Activated gamma-delta T cell (primary cell): ENCODE results near the gene NFKB1.

Experiments
- DNase-seq: peaks from one replicate; lab custom pipeline; 2025; lab: John Stamatoyannopoulos, UW

NFKB1 gene

GRCh38 chr4:102494603-102495002, 6.6 kb upstream of the NFKB1 start:
- DNase-seq, result no peak

GRCh38 chr4:102497986-102498385, 3.2 kb upstream of the NFKB1 start:
- DNase-seq, result no peak

- no peak for DNase-seq
Measured at GRCh38 chr4:102500352-102500695, 835 bp upstream of the NFKB1 start.

GRCh38 chr4:102501447-102501696, 213 bp downstream of the NFKB1 start:
- no peak for DNase-seq

DNA sequence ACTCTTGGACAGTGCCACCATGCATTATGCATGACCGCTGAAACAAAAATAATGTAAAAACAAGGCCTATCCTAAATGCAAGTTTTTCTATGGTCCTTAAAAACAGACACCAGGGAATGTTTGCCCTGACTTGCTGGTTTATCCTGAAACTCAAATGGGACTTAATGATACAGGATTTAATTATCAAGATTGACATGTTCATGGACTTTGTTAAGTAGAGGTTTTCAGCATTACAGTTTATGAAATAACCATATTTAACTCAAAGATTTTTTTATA, 1.3 kb downstream of the NFKB1 start:
- DNase-seq, result no peak

GRCh38 chr4:102503301-102503746, 2.2 kb downstream of the NFKB1 start:
- DNase-seq, result no peak

GRCh38 chr4:102503831-102504786, 3.0 kb downstream of the NFKB1 start:
- DNase-seq, result no peak

DNA sequence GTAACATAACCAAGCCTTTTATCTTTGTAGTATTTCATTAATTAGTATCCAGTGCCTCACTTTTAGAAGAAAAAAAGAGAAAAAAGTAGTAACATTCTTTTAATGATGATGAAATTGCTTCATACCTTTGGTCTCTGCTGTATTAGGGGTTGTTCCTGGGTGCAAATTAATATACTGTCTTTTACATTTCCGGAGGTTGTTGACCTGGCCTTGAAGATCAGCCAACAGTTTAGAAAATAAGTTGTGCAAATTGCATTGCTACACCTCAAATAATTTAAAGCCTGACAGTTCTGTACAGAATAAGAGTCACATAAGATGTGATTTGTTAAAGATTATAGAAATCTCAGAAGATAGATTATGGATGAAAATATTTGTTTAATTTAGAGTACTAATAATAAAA, 3.8 kb downstream of the NFKB1 start:
- no peak for DNase-seq

GRCh38 chr4:102505708-102506107, 4.5 kb downstream of the NFKB1 start:
- no peak for DNase-seq

- DNase-seq, result no peak
Measured at GRCh38 chr4:102506523-102506922, 5.4 kb downstream of the NFKB1 start.

DNA sequence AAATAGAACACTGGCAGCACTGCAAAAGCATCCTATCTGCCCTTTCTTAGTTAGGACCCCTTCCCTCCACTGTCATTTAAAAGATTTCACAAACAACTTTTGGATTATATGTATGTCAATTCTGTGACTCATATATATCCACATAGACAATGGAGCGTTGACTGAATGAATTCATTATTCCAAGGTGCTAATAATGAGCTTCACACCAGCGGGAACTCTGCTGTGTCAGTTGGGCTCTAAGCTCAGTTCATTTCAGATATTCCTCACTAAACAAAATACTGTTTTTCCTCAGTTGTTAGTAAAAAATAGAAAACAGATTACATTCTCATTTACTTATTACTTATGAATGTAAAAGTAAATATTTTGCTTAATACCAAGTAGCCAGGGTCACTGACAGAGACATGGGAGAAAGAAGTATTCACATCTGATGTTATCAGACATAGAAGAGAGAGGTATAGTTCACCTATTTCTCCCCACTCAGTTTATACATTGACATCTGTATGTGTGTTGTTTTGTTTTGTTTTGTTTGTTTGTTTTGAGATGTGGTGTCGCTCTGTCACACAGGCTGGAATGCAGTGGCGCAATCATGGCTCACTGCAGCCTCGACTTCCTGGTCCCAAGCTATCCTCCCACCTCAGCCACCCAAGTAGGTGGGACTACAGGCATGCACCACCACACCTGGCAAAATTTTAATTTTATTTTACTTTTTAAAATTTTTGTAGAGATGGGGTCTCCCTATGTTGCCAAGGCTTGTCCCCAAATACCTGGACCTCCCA, 10.9 kb downstream of the NFKB1 start:
- no peak for DNase-seq

DNA sequence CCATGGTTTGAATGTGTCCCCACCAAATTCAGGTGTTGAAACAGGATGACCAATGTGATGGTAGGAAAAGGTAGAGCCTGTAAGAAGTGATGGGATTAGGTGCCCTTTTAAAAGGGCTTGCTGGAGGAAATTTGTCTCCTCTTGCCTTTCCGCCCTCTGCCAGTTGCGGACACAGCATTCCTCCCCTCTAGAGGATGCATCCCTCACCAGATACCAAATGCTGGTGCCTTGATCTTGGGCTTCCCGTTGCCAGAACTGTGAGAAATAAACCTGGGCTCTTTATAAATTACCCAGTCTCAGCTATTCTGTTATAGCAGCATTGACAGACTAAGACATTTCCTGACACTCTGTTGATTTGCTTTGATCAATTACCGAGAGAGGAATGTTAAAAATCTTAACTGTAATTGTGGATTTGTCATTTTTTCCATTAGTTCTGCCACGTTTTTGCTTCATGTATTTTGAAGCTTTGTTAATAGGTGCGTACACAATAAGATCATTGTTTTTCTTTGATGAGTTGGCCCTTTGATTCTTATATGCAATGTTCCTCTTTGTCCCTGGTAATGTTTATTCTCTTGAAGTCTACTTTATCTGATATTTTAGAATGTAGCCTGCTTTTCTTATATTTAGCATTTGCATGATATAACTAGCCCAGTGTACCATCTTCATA, 13.3 kb downstream of the NFKB1 start:
- DNase-seq, result no peak

- DNase-seq, result no peak
Measured at GRCh38 chr4:102517753-102518152, 16.6 kb downstream of the NFKB1 start.

DNA sequence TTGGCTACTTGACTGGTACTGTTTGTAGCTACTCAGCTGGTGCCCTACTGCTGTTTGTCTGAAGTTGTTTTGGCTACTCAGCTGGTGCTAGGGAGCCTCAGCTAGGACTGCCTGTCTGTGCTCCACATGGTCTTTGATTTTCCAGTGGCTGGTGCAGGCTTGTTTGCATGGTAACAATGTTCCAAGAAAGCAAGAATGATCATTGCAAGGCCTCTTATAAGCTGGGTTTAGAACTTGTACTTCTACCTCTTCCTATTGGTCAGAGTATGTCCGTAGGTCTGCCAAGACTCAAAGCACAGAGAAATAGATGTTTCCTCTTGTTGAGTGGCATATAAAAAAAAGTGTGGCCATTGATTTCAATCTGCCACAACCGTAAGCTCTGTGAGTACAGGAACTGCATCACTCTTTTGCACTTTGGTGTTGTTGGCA, 17.6 kb downstream of the NFKB1 start:
- no peak for DNase-seq

GRCh38 chr4:102519925-102520324, 18.8 kb downstream of the NFKB1 start:
- DNase-seq, result no peak

DNA sequence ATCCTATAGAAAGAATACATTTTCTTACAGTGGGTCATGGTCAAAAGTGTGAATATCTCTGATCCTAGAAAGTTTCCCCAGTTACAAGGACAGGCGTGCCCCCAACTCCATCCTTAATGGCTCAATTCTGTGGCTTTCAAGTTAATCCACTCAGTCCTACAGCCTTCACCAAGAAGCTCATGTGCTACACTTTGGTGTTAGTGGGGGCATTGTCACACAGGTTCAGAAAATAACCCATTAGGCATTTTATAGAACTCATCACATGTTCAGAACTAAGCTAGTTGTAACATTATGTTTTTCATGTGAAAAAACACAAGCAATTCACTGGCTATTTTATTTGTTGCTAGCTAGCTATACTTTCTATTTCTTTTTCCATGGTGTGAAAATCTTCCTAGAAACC, 20.4 kb downstream of the NFKB1 start:
- DNase-seq, result no peak

DNA sequence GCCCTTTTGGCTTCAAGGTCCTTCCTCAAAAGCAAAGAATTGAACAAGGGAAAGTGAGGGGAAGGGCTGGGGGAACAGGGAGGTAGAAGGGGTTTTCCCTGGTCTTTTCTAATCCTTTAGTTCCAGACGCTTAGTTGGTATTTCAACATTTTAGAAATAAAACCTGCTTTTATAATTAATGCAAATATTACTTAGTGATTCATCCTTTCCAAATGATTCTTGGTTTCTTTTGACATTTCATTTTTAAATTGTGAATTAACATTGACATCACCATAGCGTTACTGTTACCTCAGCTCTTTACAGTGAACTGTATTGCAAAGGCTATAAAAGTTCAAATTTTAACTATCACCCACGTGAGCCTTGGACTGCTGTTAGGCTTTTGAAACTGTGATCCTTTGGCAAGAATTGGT, 20.9 kb downstream of the NFKB1 start:
- no peak for DNase-seq

GRCh38 chr4:102524691-102525090, 23.5 kb downstream of the NFKB1 start:
- DNase-seq, result no peak

GRCh38 chr4:102525097-102525496, 23.9 kb downstream of the NFKB1 start:
- DNase-seq, result no peak

- no peak for DNase-seq
Measured at GRCh38 chr4:102525504-102525903, 24.3 kb downstream of the NFKB1 start.

GRCh38 chr4:102526532-102526931, 25.4 kb downstream of the NFKB1 start:
- no peak for DNase-seq

DNA sequence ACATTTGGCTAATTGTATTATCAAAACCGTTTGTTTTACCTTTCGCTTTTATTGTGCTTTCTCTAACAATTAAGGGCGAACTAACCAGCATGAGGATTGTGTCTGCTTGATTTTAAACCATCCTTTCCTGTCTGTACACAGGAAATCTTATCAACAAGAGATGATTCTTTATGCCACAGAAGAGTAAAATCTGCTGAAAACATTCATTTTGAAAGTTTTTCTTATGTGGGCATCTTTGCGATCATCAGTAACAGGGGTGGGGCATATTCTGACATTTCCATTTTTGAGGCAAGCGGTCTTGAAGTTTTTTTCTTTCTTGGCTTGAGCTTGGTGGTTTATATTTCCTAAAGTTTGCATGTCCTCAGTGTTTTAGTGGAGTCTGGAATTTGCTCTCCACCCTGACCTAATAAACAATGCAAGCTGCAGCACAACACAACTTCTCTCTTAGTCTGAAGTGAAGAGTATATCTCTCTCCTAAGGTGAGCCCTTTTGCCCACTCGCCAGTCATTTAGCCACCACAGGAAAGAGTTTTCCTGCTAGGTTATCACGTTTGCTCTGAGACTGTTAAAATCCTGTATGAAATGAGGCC, 26.6 kb downstream of the NFKB1 start:
- no peak for DNase-seq

GRCh38 chr4:102529977-102530376, 28.8 kb downstream of the NFKB1 start:
- no peak for DNase-seq
